GM18909 (cell line): ENCODE results near the gene ENO3.

Source experiments
- ATAC-seq: cut with Tn5 transposase; IDR thresholded peaks from one replicate; pipeline ENCODE4 v1.9.1; 2021; ENCODE audit warnings: mild to moderate bottlenecking; ENCODE audit not compliant: unreplicated experiment, poor library complexity

Gene ENO3

GRCh38 chr17:4999430-5000093 lies 48.6 kb downstream of the ENO3 start:
- ATAC-seq: no peak

- ATAC-seq: no peak
Observed at GRCh38 chr17:5000237-5000639, 49.3 kb downstream of the ENO3 start.

GRCh38 chr17:5002121-5002788 lies 51.3 kb downstream of the ENO3 start:
- no peak for ATAC-seq

- no peak for ATAC-seq
Observed at GRCh38 chr17:5003214-5003867, 52.4 kb downstream of the ENO3 start.
